Loucy (cell line): ENCODE measurements around the gene JAG2.
A peak's percentile ranks its signal among the peaks of the same experiment; 100 is the strongest.

Experiments used
- H2AFZ ChIP-seq: fragments of 200-600 bp; sonication (generic); 2 replicates; pipeline ENCODE4 v1.6.0; 2016; ENCODE audit warnings: antibody characterized with exemption, mild to moderate bottlenecking, low read length, moderate library complexity
- H3F3A ChIP-seq: fragments of 200-600 bp; 2 replicates; pipeline ENCODE4 v1.6.0; 2016; ENCODE audit warnings: antibody characterized with exemption, low read depth, mild to moderate bottlenecking
- H3K27me3 ChIP-seq: fragments of 200-600 bp; sonication (generic); 2 replicates; pipeline ENCODE4 v1.6.1; 2014; ENCODE audit warnings: low read length, mild to moderate bottlenecking; ENCODE audit not compliant: insufficient read depth, poor library complexity, severe bottlenecking
- H3K36me3 ChIP-seq: fragments of 200-600 bp; sonication (generic); 2 replicates; pipeline ENCODE4 v1.6.1; 2016; ENCODE audit warnings: low read length; ENCODE audit not compliant: insufficient read depth
- H3K4me1 ChIP-seq: fragments of 200-600 bp; sonication (generic); 2 replicates; pipeline ENCODE4 v1.5.1; 2014; ENCODE audit warnings: low read length, mild to moderate bottlenecking; ENCODE audit not compliant: insufficient read depth, poor library complexity, severe bottlenecking
- H3K4me2 ChIP-seq: fragments of 200-600 bp; sonication (generic); 2 replicates; pipeline ENCODE4 v1.6.0; 2014; ENCODE audit warnings: antibody characterized with exemption, low read length, low read depth, mild to moderate bottlenecking; ENCODE audit not compliant: poor library complexity, severe bottlenecking
- H3K4me3 ChIP-seq: fragments of 200-600 bp; sonication (generic); 2 replicates; pipeline ENCODE4 v1.5.1; 2014; ENCODE audit warnings: low read length, mild to moderate bottlenecking, mixed read lengths; ENCODE audit not compliant: poor library complexity, severe bottlenecking
- H3K79me2 ChIP-seq: fragments of 200-600 bp; sonication (generic); 2 replicates; pipeline ENCODE4 v1.6.1; 2014; ENCODE audit warnings: low read length; ENCODE audit not compliant: insufficient read depth
- H3K9ac ChIP-seq: fragments of 200-600 bp; sonication (generic); 2 replicates; pipeline ENCODE4 v1.6.0; 2014; ENCODE audit warnings: mild to moderate bottlenecking, low read depth, low read length, moderate library complexity; ENCODE audit not compliant: poor library complexity, severe bottlenecking
- H3K9me2 ChIP-seq: fragments of 200-600 bp; sonication (generic); replicated peaks from 2 replicates; pipeline ENCODE4 v1.6.1; 2016; ENCODE audit warnings: low read depth, low read length, mixed read lengths
- H3K9me3 ChIP-seq: fragments of 200-600 bp; sonication (generic); 2 replicates; pipeline ENCODE4 v1.6.1; 2014; ENCODE audit warnings: mild to moderate bottlenecking, antibody characterized with exemption, low read length, low read depth; ENCODE audit not compliant: insufficient read depth
- H4K20me1 ChIP-seq: fragments of 200-600 bp; sonication (generic); 2 replicates; pipeline ENCODE4 v1.6.0; 2014; ENCODE audit warnings: antibody characterized with exemption, low read length, mild to moderate bottlenecking; ENCODE audit not compliant: insufficient read depth, poor library complexity, severe bottlenecking
- EZH2phosphoT487 ChIP-seq: fragments of 200-600 bp; IDR thresholded peaks from 2 replicates; pipeline ENCODE4 v1.6.1; 2018; ENCODE audit warnings: antibody characterized with exemption, mild to moderate bottlenecking, moderate library complexity, borderline replicate concordance
- TF ChIP-seq, protein P1 (sequence below): fragments of 200-600 bp; sonication (generic); conservative IDR thresholded peaks from 2 replicates; pipeline ENCODE4 v1.5.1; 2014; ENCODE audit warnings: mild to moderate bottlenecking, antibody characterized with exemption, low read length

Gene JAG2

GRCh38 chr14:105096206-105096875, 72.2 kb downstream of the JAG2 start:
- Histone ChIP-seq H3K4me2 (no peak overlapping the region), H3K9me3 (no peaks in the 10 kb centered on the region; the same call in 1 of the 2 replicates), H3F3A (0 out of 2 replicates have a peak, but pooled peaks cover 3% of the 10 kb centered on the region), H3K4me3 (no peak overlapping the region), H3K9me2 (no peaks in the 10 kb centered on the region), H3K27me3 (no peaks in the 10 kb centered on the region), H3K36me3 (no peaks in the 10 kb centered on the region), H2AFZ (no peak overlapping the region), H3K79me2 (no peaks in the 10 kb centered on the region), H3K4me1 (peaks cover 18% of the 10 kb centered on the region), H3K9ac (no peak overlapping the region), H4K20me1 (no peaks in the 10 kb centered on the region)
- TF ChIP-seq, protein P1, sequence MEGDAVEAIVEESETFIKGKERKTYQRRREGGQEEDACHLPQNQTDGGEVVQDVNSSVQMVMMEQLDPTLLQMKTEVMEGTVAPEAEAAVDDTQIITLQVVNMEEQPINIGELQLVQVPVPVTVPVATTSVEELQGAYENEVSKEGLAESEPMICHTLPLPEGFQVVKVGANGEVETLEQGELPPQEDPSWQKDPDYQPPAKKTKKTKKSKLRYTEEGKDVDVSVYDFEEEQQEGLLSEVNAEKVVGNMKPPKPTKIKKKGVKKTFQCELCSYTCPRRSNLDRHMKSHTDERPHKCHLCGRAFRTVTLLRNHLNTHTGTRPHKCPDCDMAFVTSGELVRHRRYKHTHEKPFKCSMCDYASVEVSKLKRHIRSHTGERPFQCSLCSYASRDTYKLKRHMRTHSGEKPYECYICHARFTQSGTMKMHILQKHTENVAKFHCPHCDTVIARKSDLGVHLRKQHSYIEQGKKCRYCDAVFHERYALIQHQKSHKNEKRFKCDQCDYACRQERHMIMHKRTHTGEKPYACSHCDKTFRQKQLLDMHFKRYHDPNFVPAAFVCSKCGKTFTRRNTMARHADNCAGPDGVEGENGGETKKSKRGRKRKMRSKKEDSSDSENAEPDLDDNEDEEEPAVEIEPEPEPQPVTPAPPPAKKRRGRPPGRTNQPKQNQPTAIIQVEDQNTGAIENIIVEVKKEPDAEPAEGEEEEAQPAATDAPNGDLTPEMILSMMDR, result no peak
- no peak for TF ChIP-seq EZH2phosphoT487

DNA sequence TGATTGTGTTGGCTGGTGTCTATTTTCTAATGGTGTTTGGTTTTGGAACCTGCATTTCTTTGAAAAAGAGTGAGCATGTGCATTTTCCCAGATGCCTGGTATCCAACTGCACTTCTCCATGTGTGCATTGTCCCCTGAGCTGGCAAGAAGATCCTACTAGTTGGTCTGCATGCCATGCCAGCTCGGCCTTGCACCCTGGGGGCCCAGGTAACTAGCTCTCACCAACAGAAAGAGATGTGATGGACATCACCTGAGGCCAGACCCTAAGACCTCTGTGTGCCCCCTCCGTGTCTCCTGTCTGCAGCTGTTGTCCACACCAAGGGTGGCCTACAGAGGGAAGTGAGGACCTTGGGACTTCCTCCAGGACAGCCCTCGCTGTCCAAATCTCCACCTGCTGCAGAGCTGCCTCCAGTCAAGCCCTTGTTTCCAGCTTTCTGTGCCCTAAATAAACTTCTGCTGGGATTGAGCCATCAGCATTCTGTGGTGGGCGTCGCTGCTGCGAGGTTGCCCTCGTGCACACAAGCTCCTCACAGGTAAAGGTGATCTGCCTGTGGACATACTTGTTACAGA, 73.3 kb downstream of the JAG2 start:
- Histone ChIP-seq H3K9me2 (no peaks in the 10 kb centered on the region), H2AFZ (no peak overlapping the region), H3K4me3 (no peak overlapping the region), H3F3A (0 out of 2 replicates have a peak, but pooled peaks cover 3% of the 10 kb centered on the region), H3K9ac (no peak overlapping the region), H3K4me1 (peaks cover 18% of the 10 kb centered on the region), H4K20me1 (no peaks in the 10 kb centered on the region), H3K4me2 (no peak overlapping the region), H3K36me3 (no peaks in the 10 kb centered on the region), H3K9me3 (no peaks in the 10 kb centered on the region), H3K27me3 (no peaks in the 10 kb centered on the region), H3K79me2 (no peaks in the 10 kb centered on the region)
- TF ChIP-seq, protein P1, result no peak
- TF ChIP-seq EZH2phosphoT487, result no peak

DNA sequence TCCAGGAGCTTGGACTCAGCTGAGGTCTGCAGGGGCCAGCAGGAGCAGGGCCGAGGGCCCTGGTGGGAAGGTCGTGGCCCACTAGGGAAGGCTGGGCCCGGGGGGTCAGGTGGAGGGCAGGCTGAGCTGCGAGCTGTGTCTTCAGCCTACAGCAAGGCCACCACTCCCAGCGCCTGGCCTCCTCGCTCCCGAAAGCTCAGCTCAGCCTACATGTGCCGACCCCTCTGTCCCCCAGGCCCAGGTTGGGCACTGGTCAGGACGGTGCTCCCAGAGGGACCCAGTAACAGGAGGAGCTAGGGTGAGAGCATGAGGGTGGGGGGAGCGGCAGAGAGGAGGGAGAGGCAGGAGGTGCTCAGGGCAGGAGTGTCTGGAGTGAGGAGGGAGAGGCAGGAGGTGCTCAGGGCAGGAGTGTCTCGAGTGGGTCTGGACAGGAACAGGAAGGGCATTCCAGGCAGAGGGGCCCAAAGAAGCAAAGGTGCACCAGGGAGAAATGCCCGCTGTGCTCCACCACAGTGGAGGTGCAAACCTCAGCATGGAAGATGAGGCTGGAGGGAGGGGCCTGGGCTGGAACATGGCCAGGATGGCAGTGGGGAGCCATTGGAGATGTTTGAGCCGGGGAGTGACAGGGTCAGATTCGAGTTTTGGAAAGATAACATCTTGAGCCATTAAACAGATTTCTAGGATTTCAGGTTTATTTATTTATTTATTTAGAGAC, 74.2 kb downstream of the JAG2 start:
- H3K4me3 ChIP-seq, result peak overlapping the region; percentile 84
- peak overlapping the region; percentile 82 for H3K4me2 ChIP-seq
- H3K9ac ChIP-seq, result peak overlapping the region; percentile 82
- TF ChIP-seq, protein P1, result no peak
- no peak for TF ChIP-seq EZH2phosphoT487
- H2AFZ ChIP-seq, result peak overlapping the region; percentile 79; the same call in 1 of the 2 replicates
- H3K4me1 ChIP-seq, result peaks cover 18% of the 10 kb centered on the region
- no peaks in the 10 kb centered on the region for H3K79me2 ChIP-seq
- H3K27me3 ChIP-seq, result no peaks in the 10 kb centered on the region
- H3F3A ChIP-seq, result 0 out of 2 replicates have a peak, but pooled peaks cover 3% of the 10 kb centered on the region
- no peaks in the 10 kb centered on the region for H3K36me3 ChIP-seq
- H3K9me3 ChIP-seq, result no peaks in the 10 kb centered on the region
- no peaks in the 10 kb centered on the region for H4K20me1 ChIP-seq
- no peaks in the 10 kb centered on the region for H3K9me2 ChIP-seq
